ENCODE results near the gene TEDC1.
"Not testable (repeated sequence)": the region's sequence is repeated elsewhere in the genome, so short reads cannot be mapped to it uniquely, and the experiment has no call there.

The TEDC1 gene

DNA sequence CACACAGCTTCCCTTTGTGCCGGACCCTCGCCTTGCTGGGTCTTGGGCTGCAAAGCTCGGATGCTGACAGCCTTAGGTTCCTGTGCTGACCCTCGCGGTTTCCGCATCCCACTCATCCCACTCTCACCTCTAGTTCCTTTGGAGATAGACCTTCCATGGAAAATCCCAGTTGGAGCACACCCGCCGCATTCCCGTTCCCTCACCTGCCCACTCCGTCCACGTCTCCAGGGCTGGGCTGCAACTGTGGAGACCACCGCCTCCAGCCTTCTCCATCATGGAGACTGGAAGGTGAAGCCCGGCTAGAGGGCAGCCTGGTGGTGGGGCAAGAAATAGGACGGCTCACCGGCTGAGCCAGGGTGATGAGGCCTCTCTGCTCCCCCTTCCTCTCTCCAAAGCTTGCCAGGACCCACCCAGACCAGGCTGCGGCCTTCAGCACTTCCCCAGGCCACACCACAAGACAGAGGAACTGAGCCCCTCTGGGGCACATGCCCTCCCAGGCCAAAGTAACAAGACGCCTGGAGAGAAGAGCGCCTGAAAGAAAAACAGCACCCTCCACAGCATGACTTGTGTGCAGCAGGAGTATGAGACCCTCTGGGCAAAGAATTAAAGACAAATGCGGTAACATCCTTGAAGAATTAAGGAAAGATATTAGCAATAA lies 50.3 kb downstream of the TEDC1 start (continued):
- TF ChIP-seq, protein P1, sequence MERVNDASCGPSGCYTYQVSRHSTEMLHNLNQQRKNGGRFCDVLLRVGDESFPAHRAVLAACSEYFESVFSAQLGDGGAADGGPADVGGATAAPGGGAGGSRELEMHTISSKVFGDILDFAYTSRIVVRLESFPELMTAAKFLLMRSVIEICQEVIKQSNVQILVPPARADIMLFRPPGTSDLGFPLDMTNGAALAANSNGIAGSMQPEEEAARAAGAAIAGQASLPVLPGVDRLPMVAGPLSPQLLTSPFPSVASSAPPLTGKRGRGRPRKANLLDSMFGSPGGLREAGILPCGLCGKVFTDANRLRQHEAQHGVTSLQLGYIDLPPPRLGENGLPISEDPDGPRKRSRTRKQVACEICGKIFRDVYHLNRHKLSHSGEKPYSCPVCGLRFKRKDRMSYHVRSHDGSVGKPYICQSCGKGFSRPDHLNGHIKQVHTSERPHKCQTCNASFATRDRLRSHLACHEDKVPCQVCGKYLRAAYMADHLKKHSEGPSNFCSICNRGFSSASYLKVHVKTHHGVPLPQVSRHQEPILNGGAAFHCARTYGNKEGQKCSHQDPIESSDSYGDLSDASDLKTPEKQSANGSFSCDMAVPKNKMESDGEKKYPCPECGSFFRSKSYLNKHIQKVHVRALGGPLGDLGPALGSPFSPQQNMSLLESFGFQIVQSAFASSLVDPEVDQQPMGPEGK (CRISPR knock-in tag; IDR thresholded peaks at IDR 0.05; ENCODE audit: borderline replicate concordance), result no peak
- TF ChIP-seq PPARA (CRISPR knock-in tag; IDR thresholded peaks at IDR 0.05; ENCODE audit: borderline replicate concordance) (no peak), ZNF565 (CRISPR knock-in tag; conservative IDR thresholded peaks at IDR 0.05; ENCODE audit: low read depth) (no peak), TOX (CRISPR knock-in tag; IDR thresholded peaks at IDR 0.05; ENCODE audit: borderline replicate concordance) (no peak), CSDC2 (CRISPR knock-in tag; IDR thresholded peaks at IDR 0.05) (no peak), ZC3H10 (CRISPR knock-in tag; IDR thresholded peaks at IDR 0.05) (no peak), ESRRG (CRISPR knock-in tag; IDR thresholded peaks at IDR 0.05) (no peak), SNAI2 (CRISPR knock-in tag; IDR thresholded peaks at IDR 0.05) (no peak), ISL1 (CRISPR knock-in tag; IDR thresholded peaks at IDR 0.05) (no peak)
- TF ChIP-seq, protein P2, sequence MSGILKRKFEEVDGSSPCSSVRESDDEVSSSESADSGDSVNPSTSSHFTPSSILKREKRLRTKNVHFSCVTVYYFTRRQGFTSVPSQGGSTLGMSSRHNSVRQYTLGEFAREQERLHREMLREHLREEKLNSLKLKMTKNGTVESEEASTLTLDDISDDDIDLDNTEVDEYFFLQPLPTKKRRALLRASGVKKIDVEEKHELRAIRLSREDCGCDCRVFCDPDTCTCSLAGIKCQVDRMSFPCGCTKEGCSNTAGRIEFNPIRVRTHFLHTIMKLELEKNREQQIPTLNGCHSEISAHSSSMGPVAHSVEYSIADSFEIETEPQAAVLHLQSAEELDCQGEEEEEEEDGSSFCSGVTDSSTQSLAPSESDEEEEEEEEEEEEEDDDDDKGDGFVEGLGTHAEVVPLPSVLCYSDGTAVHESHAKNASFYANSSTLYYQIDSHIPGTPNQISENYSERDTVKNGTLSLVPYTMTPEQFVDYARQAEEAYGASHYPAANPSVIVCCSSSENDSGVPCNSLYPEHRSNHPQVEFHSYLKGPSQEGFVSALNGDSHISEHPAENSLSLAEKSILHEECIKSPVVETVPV (CRISPR knock-in tag; IDR thresholded peaks at IDR 0.05), result no peak

DNA sequence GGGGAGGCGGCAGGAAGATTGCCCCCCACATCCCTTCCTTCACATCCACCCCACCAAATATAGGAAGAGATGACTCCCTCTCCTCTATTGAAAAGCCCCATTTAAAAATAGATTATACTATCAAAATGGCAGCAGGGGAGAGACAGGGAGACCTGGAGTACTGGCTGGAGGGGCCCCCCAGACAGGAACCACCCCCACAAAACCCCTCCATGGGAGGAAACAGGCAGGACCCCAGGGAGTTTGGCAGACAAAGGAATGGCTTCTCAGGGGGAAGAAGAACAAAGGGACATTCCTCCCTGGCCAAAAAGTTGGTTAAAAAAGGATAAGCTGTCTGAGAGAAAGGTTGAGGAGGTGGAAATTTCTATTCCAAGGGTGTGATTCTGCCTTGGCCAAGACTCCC lies 54.6 kb downstream of the TEDC1 start:
- not testable (repeated sequence) for ATAC-seq

DNA sequence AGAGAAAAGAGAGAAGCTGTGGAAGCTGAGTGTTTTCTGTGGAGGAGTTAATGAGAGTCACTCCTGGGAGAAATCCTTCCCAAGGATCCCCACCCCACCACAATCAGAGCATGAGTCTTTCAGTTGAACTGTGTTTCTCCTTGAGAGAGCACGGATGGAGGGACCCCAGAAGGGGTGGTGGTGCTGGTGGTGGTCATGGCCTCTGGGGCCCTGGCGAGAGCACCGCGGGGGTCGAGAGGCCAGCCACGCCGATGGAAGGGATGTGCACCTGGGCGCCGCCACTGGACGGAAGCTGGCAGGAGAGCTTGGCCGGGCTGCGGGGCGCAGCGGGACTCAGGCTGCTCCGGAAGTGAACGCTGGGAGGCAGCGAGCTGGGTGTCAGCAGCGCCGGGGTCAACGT lies 55.4 kb downstream of the TEDC1 start:
- ATAC-seq, result not testable (repeated sequence)

DNA sequence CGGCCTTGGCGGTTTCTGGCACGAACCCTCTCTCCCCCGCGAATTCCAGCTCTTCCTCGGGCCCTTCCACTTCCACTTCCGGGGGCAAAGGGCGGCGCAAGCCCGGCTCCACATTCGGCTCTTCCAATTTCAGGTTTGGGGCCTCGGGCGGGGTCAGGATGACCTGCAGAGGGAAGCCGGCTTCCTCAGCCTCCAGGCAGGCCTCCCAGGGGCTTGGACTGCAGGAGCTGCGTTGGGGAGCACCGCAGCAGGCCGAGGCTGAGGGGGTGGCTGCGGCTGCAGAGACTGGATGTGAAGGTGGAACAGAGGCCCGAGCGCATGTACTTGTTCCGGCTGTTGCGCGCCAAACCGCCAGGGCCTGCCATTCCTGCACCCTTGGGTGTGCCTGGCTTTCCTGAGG lies 56.0 kb downstream of the TEDC1 start:
- ATAC-seq, result not testable (repeated sequence)

DNA sequence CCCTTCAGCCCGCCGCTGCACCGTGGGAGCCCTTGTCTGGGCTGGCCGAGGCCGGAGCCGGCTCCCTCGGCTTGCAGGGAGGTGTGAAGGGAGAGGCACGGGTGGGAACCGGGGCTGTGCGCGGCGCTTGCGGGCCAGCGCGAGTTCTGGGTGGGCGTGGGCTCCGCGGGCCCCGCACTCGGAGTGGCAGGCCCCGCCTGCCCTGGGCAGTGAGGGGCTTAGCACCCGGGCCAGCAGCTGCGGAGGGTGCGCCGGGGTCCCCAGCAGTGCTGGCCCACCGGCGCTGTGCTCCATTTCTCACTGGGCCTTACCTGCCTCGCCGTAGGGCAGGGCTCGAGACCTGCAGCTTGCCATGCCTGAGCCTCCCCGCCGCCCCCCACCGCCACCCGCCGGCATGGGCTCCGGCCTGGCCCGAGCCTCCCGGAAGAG lies 56.7 kb downstream of the TEDC1 start:
- TF ChIP-seq, protein P3, sequence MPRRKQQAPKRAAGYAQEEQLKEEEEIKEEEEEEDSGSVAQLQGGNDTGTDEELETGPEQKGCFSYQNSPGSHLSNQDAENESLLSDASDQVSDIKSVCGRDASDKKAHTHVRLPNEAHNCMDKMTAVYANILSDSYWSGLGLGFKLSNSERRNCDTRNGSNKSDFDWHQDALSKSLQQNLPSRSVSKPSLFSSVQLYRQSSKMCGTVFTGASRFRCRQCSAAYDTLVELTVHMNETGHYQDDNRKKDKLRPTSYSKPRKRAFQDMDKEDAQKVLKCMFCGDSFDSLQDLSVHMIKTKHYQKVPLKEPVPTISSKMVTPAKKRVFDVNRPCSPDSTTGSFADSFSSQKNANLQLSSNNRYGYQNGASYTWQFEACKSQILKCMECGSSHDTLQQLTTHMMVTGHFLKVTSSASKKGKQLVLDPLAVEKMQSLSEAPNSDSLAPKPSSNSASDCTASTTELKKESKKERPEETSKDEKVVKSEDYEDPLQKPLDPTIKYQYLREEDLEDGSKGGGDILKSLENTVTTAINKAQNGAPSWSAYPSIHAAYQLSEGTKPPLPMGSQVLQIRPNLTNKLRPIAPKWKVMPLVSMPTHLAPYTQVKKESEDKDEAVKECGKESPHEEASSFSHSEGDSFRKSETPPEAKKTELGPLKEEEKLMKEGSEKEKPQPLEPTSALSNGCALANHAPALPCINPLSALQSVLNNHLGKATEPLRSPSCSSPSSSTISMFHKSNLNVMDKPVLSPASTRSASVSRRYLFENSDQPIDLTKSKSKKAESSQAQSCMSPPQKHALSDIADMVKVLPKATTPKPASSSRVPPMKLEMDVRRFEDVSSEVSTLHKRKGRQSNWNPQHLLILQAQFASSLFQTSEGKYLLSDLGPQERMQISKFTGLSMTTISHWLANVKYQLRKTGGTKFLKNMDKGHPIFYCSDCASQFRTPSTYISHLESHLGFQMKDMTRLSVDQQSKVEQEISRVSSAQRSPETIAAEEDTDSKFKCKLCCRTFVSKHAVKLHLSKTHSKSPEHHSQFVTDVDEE (CRISPR knock-in tag; IDR thresholded peaks at IDR 0.05), result no peak
- TF ChIP-seq ZNF8 (CRISPR knock-in tag; IDR thresholded peaks at IDR 0.05), result no peak
- no peak for TF ChIP-seq ZNF565 (CRISPR knock-in tag; conservative IDR thresholded peaks at IDR 0.05; ENCODE audit: low read depth)
- TF ChIP-seq TCF4 (CRISPR knock-in tag; IDR thresholded peaks at IDR 0.05; ENCODE audit: borderline replicate concordance), result no peak
- no peak for TF ChIP-seq GLIS3 (CRISPR knock-in tag; IDR thresholded peaks at IDR 0.05)
- no peak for TF ChIP-seq CSDC2 (CRISPR knock-in tag; IDR thresholded peaks at IDR 0.05)
- no peak for TF ChIP-seq ZNF70 (CRISPR knock-in tag; IDR thresholded peaks at IDR 0.05)
- TF ChIP-seq SNAI2 (CRISPR knock-in tag; IDR thresholded peaks at IDR 0.05), result no peak
- TF ChIP-seq, protein P4, sequence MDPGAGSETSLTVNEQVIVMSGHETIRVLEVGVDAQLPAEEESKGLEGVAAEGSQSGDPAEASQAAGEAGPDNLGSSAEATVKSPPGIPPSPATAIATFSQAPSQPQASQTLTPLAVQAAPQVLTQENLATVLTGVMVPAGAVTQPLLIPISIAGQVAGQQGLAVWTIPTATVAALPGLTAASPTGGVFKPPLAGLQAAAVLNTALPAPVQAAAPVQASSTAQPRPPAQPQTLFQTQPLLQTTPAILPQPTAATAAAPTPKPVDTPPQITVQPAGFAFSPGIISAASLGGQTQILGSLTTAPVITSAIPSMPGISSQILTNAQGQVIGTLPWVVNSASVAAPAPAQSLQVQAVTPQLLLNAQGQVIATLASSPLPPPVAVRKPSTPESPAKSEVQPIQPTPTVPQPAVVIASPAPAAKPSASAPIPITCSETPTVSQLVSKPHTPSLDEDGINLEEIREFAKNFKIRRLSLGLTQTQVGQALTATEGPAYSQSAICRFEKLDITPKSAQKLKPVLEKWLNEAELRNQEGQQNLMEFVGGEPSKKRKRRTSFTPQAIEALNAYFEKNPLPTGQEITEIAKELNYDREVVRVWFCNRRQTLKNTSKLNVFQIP (CRISPR knock-in tag; IDR thresholded peaks at IDR 0.05; ENCODE audit: borderline replicate concordance, low read depth), result no peak
- no peak for TF ChIP-seq RARB (CRISPR knock-in tag; IDR thresholded peaks at IDR 0.05)
- TF ChIP-seq, protein P5, sequence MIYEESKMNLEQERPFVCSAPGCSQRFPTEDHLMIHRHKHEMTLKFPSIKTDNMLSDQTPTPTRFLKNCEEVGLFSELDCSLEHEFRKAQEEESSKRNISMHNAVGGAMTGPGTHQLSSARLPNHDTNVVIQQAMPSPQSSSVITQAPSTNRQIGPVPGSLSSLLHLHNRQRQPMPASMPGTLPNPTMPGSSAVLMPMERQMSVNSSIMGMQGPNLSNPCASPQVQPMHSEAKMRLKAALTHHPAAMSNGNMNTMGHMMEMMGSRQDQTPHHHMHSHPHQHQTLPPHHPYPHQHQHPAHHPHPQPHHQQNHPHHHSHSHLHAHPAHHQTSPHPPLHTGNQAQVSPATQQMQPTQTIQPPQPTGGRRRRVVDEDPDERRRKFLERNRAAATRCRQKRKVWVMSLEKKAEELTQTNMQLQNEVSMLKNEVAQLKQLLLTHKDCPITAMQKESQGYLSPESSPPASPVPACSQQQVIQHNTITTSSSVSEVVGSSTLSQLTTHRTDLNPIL (CRISPR knock-in tag; IDR thresholded peaks at IDR 0.05; ENCODE audit: low read depth), result no peak
- no peak for TF ChIP-seq ISL1 (CRISPR knock-in tag; IDR thresholded peaks at IDR 0.05)
- TF ChIP-seq, protein P1 (CRISPR knock-in tag; IDR thresholded peaks at IDR 0.05; ENCODE audit: borderline replicate concordance), result no peak

More for the DNA sequence above, 56.7 kb downstream of the TEDC1 start:
- no peak for ATAC-seq

Measured in SK-N-SH treated with all-trans-retinoic acid at 6 μM for 48 hours (cell line).